Measurements from ENCODE around the gene SMAGP.
"Not testable (repeated sequence)": the region's sequence is repeated elsewhere in the genome, so short reads cannot be mapped to it uniquely, and the experiment has no call there.

SMAGP gene

GRCh38 chr12:51264297-51264696 lies 5.9 kb downstream of the SMAGP start:
- no peak for DNase-seq (ENCODE audit: low spot score)

DNA sequence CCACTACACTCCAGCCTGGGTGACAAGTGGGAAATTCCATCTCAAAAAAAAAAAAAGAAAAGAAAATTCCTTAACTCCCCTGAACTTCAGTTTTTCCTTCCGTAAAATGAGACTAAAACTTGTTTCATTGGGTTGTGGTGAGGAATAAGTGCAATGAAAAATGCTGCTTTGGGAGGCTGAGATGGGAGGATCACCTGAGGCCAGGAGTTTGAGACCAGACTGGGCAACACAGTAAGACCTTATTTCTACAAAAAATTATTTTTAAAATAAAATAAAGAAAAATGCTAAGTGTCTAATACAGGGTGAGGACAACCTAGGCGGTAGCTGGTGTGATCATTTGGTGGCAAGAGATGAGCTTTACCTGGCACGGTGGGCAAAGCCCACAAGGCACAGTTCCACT lies 6.9 kb downstream of the SMAGP start:
- no peak for DNase-seq (ENCODE audit: low spot score)

- DNase-seq (ENCODE audit: low spot score) = peak; percentile 58
These were observed 7.4 kb downstream of the SMAGP start for GRCh38 chr12:51262758-51263177.

DNA sequence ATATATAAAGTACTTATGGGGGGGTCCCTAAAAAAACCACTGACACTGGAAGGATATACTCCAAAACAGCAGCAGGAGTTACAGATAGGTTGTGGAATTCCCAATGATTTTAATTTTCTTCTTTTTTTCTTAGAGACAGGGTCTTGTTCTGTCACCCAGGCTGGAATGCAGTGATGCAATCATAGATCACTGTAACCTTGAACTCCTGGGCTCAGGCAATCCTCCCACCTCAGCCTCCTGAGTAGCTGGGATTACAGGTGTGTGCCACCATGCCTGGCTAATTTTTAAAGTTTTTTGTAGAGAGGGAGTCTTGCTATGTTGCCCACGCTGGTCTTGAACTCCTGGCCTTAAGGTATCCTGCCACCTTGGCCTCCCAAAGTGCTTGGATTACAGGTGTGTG lies 10.6 kb downstream of the SMAGP start:
- not testable (repeated sequence) for DNase-seq (ENCODE audit: low spot score)

- DNase-seq (ENCODE audit: low spot score) = no peak
These were observed 15.7 kb downstream of the SMAGP start for GRCh38 chr12:51254536-51254935.

DNA sequence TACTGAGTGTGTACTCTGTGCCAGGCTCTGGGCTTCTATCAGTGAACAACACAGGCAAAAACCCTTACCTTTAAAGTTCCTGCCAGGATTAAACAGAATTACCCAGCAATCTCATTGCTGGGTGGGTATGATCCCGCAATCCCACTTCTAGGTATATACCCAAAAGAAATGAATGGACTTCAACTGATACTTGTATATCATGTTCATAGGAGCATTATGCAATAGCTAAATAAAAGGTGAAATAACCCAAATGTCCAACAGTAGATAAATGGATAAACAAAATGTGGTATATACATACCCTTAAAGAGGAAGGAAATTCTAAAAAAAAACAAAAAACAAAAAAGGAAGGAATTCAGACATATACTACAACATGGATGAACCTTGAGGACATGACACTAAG lies 16.9 kb downstream of the SMAGP start:
- DNase-seq (ENCODE audit: low spot score) = no peak

DNA sequence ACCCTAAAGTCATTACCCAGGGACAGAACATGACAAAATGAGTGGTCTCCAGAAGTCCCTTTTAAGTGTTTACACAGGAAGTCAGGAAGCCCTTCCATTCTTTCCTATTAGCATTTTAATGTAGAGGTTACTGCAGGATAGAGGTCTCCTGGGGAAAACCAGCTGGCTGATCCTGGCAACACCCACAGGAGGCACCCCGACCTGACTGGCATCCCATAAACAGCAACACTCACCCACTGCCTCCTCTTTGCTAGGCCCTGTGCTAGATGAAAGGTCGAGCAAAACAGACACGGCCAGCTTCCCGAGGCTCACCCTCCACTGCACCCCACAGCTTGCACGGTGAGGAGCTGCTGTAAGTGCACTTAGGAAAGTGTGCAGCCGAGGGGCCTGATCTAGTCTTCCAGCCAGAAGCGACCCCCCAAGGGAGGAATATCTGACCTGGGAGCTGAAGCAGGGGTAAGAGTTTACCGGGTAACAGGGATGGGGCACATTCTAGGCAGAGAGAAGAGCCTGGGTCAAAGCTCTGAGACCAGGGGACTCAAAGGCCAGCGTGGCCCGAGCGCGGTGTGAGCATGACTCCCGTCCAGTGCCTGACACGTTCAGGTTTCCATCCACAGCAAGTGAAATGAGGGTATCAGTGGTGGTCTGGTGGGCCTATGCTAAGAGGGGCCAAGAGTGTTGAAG lies 22.6 kb downstream of the SMAGP start:
- DNase-seq (ENCODE audit: low spot score) = no peak

- DNase-seq (ENCODE audit: low spot score) = peak; percentile 57
These were observed 23.9 kb downstream of the SMAGP start for GRCh38 chr12:51246254-51246853.

DNA sequence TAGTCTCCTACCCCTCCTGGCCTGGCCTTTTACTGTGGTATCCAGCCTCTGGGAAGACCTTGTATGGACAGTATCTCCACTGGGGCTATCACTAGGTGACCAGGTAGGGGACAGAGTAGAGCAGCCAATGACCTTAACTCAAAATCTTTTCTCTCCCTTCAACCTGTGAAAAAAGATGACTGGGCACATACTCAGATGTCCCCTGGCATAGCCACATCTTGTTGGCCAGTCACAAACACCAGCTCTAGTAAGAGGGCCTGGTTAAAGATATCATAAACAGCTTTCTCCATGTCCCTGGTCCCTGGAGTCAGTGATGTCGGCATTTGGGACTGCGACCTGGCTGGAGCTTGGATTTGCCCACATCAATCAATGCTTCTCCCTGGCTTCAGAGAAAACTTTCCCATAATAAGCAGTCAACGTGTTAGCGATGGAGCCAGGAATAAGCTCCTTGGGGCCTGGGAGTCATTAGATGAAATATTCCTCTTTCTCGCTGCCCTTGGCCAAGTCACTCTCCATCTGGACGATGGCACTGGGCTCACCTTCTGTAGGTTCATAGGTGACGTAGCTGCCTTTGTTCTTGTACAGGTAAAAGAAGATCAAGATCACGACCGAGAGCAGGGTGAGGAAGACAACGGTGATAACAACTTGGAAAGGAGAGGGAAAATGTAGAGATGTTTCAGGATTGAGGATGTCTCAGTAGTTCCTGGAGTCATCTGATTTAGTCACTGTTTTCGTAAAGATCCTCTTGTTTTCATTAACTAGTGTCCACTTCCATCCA lies 24.6 kb downstream of the SMAGP start:
- DNase-seq (ENCODE audit: low spot score) = no peak

- DNase-seq (ENCODE audit: low spot score) = no peak
These were observed 25.9 kb downstream of the SMAGP start for GRCh38 chr12:51244269-51244668.

DNA sequence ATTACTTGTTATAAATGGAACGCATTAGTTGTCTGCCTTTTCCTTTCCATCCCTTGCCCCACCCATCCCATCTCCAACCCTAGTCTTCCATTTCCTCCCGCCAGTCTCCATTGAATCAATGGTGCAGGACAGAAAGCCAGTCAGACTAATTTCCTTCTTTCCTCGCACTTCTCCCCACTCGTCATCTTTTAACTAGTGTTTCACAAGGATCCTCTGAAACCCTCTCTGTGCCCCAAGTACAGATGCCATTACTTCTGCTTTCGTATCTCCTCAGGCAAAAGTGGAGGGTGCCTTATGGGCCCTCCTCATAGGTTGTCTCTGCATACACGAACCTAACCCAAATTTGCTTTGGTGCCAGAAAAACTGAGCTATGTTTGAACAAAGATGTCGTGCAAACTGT lies 27.3 kb downstream of the SMAGP start:
- DNase-seq (ENCODE audit: low spot score) = no peak

GRCh38 chr12:51242120-51242519 lies 28.1 kb downstream of the SMAGP start:
- no peak for DNase-seq (ENCODE audit: low spot score)

- no peak for DNase-seq (ENCODE audit: low spot score)
These were observed 29.2 kb downstream of the SMAGP start for GRCh38 chr12:51240971-51241370.

- DNase-seq (ENCODE audit: low spot score) = peak; percentile 99
These were observed 31.5 kb downstream of the SMAGP start, which contains the start of gene DAZAP2 for GRCh38 chr12:51238510-51239334. DAZAP2 (plus strand) TSS chr12:51238826; CDS start chr12:51238908, 82 bp downstream.

DNA sequence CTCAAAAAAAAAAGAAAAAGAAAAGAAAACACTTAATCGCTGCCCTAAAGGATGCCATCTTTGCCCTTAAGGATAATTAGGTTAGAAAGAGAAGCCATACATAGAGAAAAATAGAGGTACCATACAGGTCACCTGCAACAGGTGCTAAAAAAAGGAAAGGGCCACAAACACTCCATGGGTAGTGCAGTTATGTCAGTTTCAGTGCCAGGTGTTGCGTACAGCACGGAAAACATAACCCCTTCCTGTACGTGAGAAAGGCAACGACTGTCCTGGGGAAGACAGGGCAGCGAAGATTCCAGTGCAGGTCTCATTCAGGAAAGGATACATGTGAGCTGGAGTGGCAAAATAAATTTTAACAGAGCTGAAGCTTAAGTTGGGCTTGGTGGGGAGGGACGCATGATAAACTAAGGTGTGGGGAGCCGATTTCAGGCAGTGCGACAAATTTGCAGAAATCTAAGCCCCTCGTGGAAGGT lies 32.1 kb downstream of the SMAGP start:
- no peak for DNase-seq (ENCODE audit: low spot score)

DNA sequence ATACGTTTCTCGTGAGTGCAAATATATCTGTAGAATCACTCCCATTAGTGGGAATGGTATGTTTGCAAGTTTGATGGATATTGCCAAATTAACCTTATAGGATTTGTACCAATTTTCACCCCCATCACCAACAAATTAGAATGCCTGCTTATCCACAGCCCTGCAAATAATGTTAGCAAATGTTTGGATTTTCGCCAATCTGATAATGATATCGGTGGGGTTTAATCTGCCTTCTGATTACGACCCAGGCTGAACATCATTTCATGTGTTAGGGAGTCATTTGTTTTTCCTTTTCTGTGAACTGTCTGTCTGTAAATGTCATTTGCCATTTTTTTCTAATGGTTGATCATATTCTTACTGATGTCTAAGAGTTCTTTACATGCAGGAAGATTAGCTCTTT lies 35.7 kb downstream of the SMAGP start:
- no peak for DNase-seq (ENCODE audit: low spot score)

DNA sequence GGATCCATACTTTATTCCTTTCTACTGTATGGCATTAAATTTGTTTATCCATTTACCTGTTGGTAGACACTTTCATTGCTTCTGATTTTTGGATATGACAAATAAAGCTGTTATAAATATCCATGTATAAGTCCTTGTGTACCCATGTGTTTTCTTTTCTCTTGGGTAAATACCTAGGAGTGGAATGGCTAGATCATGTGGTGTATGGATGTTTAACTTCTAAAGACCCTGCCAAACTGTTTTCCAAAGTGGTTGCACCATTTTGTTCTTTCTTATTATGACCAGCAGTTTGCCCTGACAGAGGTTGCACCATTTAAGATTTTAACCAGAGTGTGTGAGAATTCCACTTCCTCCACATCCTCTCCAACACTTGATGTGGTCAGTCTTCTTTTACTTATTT lies 37.6 kb downstream of the SMAGP start:
- DNase-seq (ENCODE audit: low spot score) = no peak

- no peak for DNase-seq (ENCODE audit: low spot score)
These were observed 41.0 kb downstream of the SMAGP start for GRCh38 chr12:51229116-51229809.

GRCh38 chr12:51227962-51228361 lies 42.3 kb downstream of the SMAGP start:
- DNase-seq (ENCODE audit: low spot score) = no peak

DNA sequence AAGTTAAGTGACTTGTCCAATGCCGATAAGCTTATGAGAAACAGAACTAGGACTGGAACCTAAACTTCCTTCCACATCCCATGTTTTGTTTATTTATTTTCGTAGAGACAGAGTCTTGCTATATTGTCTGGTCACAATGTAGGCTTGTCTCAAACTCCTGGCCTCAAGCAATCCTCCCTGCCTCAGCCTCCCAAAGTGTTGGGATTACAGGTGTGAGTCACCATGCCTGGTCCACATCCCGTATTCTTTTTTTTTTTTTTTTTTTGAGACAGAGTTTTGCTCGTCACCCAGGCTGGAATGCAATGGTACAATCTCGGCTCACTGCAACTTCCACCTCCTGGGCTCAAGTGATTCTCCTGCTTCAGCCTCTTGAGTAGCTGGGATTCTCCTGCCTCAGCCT lies 43.1 kb downstream of the SMAGP start:
- not testable (repeated sequence) for DNase-seq (ENCODE audit: low spot score)

DNA sequence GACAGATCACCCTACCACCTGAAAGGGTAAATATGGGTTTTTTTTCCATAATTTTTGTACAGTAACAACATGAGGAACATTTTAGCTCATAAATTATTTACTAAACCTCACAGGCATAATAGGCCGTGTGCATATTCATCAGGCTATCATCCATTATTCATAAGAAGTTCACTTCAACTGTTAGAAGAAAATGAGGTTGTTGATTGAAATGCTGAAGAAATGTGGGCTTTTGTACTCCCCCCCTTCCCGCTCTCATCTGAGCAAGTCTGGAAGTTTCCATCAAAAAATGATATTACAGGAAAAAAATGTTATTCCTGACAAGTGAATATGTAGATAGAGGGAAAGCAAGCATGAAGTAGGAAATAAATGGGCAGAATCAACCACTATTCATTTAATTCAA lies 44.4 kb downstream of the SMAGP start:
- no peak for DNase-seq (ENCODE audit: low spot score)

DNA sequence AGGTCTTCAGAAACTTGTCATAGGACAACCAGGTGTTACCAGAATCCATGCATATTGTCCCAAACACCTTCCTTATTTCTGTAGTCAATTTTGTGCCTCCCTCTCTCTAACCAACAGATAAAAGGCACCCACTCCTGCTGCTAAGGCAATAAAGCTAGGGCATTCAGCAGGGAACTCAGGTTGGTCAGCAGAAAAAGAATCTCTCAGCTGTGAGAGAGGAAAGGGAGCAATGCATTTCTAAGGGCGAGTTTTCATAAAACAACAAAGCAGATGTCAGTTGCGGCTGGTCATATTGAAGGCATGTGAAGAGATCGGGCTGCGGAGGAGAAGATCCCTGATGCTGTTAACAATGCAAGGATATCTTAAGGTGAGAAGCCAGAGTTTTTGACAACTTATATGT lies 45.0 kb downstream of the SMAGP start:
- DNase-seq (ENCODE audit: low spot score) = no peak
